ENCODE measurements around the gene MEF2A.
"Not testable (repeated sequence)": the region's sequence is repeated elsewhere in the genome, so short reads cannot be mapped to it uniquely, and the experiment has no call there.

MEF2A gene

DNA sequence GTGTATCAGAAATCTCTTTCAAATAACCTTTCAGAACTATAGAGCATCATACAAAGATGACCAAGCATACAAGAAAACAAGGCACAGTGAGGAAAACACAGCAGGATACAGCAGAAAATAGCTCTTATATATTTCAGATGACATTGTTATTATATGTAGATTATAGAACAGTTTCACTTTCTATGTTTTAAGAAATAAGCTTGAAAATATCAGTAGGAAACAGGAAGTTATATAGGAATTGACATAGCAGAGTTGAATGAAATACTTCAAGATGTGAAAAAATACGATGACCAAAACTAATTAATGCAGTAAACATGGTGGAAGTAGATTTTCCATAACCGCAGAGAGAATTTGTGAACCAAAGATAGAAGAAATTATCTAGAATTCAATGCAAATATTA is 92.2 kb downstream of the MEF2A start:
- TF ChIP-seq ZNF565 (CRISPR knock-in tag; conservative IDR thresholded peaks at IDR 0.05; ENCODE audit: low read depth) (no peak), ESRRG (CRISPR knock-in tag; IDR thresholded peaks at IDR 0.05) (no peak), TOX (CRISPR knock-in tag; IDR thresholded peaks at IDR 0.05; ENCODE audit: borderline replicate concordance) (no peak)
- no peak for ATAC-seq

DNA sequence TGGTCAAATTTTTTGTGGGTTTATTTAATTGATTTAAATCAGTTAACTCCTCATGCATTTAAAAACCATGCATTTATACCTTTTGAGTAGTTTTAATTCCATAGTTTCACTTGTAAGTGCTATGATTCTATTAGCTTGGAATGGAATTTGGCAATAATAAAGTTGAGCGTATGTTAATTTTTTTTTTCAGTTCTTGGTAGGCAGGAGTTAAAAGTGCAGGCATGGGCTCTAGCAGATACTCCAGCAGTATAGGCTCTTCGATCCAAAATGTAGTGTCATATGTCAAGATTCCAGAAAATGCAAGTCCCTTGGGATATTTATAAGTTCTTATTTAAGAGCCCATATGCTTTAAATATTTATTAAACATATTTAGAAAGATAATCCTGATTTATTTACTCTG is 97.1 kb downstream of the MEF2A start:
- TF ChIP-seq TCF4 (CRISPR knock-in tag; IDR thresholded peaks at IDR 0.05; ENCODE audit: borderline replicate concordance) = no peak
- TF ChIP-seq, protein P1, sequence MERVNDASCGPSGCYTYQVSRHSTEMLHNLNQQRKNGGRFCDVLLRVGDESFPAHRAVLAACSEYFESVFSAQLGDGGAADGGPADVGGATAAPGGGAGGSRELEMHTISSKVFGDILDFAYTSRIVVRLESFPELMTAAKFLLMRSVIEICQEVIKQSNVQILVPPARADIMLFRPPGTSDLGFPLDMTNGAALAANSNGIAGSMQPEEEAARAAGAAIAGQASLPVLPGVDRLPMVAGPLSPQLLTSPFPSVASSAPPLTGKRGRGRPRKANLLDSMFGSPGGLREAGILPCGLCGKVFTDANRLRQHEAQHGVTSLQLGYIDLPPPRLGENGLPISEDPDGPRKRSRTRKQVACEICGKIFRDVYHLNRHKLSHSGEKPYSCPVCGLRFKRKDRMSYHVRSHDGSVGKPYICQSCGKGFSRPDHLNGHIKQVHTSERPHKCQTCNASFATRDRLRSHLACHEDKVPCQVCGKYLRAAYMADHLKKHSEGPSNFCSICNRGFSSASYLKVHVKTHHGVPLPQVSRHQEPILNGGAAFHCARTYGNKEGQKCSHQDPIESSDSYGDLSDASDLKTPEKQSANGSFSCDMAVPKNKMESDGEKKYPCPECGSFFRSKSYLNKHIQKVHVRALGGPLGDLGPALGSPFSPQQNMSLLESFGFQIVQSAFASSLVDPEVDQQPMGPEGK (CRISPR knock-in tag; IDR thresholded peaks at IDR 0.05; ENCODE audit: borderline replicate concordance) = no peak
- TF ChIP-seq, protein P2, sequence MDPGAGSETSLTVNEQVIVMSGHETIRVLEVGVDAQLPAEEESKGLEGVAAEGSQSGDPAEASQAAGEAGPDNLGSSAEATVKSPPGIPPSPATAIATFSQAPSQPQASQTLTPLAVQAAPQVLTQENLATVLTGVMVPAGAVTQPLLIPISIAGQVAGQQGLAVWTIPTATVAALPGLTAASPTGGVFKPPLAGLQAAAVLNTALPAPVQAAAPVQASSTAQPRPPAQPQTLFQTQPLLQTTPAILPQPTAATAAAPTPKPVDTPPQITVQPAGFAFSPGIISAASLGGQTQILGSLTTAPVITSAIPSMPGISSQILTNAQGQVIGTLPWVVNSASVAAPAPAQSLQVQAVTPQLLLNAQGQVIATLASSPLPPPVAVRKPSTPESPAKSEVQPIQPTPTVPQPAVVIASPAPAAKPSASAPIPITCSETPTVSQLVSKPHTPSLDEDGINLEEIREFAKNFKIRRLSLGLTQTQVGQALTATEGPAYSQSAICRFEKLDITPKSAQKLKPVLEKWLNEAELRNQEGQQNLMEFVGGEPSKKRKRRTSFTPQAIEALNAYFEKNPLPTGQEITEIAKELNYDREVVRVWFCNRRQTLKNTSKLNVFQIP (CRISPR knock-in tag; IDR thresholded peaks at IDR 0.05; ENCODE audit: borderline replicate concordance, low read depth) = no peak
- ATAC-seq = no peak

DNA sequence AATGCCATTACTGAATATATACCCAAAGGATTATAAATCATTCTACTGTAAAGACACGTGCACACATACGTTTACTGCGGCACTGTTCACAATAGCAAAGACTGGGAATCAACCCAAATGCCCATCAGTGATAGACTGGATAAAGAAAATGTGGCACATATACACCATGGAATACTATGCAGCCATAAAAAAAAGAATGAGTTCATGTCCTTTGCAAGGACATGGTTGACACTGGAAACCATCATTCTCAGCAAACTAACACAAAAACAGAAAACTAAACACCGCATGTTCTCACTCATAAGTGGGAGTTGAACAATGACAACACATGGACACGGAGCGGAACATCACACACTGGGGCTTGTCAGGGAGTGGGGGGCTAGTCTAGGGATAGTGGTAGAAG is 100.3 kb downstream of the MEF2A start:
- ATAC-seq = not testable (repeated sequence)

DNA sequence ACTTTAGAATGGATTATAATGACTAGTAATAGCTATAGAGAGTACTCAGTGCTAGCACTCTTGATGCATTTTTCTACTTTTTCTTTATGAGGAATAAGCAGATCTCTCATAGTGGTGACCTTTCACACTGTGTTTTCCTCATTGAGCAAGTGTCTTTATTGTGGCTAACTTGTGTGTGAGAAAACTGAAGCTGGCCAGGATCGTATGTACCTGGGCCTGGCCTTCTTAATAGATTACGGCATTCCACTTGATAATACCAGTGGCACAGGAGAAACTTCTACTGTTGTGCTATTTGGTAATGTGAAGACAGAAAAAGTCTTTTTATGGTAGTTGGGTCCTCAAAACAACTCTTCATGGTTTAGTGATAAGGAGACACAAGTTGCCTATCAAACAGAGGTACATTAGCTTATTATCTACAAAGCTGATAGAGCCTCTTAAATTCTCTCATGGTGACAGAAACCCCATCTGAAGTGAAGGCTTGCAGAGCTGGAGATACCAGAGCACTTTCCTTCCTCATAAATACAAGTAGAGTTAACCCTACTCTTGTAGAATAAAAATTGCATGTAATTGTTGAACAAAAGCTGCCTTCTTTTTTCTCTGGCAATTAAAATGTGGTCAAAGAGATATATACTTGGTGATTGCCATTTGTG is 102.9 kb downstream of the MEF2A start:
- TF ChIP-seq SNAI2 (CRISPR knock-in tag; IDR thresholded peaks at IDR 0.05) (no peak), ARNTL (CRISPR knock-in tag; IDR thresholded peaks at IDR 0.05; ENCODE audit: borderline replicate concordance, low read depth) (no peak), ISL1 (CRISPR knock-in tag; IDR thresholded peaks at IDR 0.05) (no peak), PPARA (CRISPR knock-in tag; IDR thresholded peaks at IDR 0.05; ENCODE audit: borderline replicate concordance) (no peak), ZNF70 (CRISPR knock-in tag; IDR thresholded peaks at IDR 0.05) (no peak), ZNF8 (CRISPR knock-in tag; IDR thresholded peaks at IDR 0.05) (no peak), ESRRG (CRISPR knock-in tag; IDR thresholded peaks at IDR 0.05) (no peak), TOX (CRISPR knock-in tag; IDR thresholded peaks at IDR 0.05; ENCODE audit: borderline replicate concordance) (no peak)
- TF ChIP-seq, protein P3, sequence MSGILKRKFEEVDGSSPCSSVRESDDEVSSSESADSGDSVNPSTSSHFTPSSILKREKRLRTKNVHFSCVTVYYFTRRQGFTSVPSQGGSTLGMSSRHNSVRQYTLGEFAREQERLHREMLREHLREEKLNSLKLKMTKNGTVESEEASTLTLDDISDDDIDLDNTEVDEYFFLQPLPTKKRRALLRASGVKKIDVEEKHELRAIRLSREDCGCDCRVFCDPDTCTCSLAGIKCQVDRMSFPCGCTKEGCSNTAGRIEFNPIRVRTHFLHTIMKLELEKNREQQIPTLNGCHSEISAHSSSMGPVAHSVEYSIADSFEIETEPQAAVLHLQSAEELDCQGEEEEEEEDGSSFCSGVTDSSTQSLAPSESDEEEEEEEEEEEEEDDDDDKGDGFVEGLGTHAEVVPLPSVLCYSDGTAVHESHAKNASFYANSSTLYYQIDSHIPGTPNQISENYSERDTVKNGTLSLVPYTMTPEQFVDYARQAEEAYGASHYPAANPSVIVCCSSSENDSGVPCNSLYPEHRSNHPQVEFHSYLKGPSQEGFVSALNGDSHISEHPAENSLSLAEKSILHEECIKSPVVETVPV (CRISPR knock-in tag; IDR thresholded peaks at IDR 0.05) = no peak
- TF ChIP-seq, protein P2 (CRISPR knock-in tag; IDR thresholded peaks at IDR 0.05; ENCODE audit: borderline replicate concordance, low read depth) = no peak
- no peak for ATAC-seq

DNA sequence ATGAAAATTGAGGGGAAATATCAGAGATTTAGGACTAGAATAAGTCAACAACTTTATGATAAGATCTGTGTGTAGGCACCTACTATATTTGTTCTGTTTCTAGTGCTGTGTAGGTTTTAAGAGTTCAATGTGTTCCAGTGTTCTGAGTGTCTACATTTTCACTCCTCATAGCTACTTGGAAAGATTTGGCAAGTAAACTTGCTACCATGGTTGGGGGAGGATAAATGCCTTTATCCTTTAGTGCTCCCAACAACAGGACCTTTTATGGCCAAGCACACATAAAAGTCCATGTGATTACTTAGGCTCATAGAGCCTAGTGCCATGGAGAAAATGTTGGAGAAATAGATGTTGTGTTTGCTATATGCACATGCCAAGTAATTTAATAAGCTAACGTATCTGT is 103.5 kb downstream of the MEF2A start:
- no peak for ATAC-seq
- TF ChIP-seq RARB (CRISPR knock-in tag; IDR thresholded peaks at IDR 0.05) (no peak), ARNTL (CRISPR knock-in tag; IDR thresholded peaks at IDR 0.05; ENCODE audit: borderline replicate concordance, low read depth) (no peak), GLIS3 (CRISPR knock-in tag; IDR thresholded peaks at IDR 0.05) (no peak), ZNF70 (CRISPR knock-in tag; IDR thresholded peaks at IDR 0.05) (no peak), CSDC2 (CRISPR knock-in tag; IDR thresholded peaks at IDR 0.05) (no peak), TCF4 (CRISPR knock-in tag; IDR thresholded peaks at IDR 0.05; ENCODE audit: borderline replicate concordance) (no peak), ZNF8 (CRISPR knock-in tag; IDR thresholded peaks at IDR 0.05) (no peak), SNAI2 (CRISPR knock-in tag; IDR thresholded peaks at IDR 0.05) (no peak)
- TF ChIP-seq, protein P4, sequence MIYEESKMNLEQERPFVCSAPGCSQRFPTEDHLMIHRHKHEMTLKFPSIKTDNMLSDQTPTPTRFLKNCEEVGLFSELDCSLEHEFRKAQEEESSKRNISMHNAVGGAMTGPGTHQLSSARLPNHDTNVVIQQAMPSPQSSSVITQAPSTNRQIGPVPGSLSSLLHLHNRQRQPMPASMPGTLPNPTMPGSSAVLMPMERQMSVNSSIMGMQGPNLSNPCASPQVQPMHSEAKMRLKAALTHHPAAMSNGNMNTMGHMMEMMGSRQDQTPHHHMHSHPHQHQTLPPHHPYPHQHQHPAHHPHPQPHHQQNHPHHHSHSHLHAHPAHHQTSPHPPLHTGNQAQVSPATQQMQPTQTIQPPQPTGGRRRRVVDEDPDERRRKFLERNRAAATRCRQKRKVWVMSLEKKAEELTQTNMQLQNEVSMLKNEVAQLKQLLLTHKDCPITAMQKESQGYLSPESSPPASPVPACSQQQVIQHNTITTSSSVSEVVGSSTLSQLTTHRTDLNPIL (CRISPR knock-in tag; IDR thresholded peaks at IDR 0.05; ENCODE audit: low read depth) = no peak
- TF ChIP-seq, protein P5, sequence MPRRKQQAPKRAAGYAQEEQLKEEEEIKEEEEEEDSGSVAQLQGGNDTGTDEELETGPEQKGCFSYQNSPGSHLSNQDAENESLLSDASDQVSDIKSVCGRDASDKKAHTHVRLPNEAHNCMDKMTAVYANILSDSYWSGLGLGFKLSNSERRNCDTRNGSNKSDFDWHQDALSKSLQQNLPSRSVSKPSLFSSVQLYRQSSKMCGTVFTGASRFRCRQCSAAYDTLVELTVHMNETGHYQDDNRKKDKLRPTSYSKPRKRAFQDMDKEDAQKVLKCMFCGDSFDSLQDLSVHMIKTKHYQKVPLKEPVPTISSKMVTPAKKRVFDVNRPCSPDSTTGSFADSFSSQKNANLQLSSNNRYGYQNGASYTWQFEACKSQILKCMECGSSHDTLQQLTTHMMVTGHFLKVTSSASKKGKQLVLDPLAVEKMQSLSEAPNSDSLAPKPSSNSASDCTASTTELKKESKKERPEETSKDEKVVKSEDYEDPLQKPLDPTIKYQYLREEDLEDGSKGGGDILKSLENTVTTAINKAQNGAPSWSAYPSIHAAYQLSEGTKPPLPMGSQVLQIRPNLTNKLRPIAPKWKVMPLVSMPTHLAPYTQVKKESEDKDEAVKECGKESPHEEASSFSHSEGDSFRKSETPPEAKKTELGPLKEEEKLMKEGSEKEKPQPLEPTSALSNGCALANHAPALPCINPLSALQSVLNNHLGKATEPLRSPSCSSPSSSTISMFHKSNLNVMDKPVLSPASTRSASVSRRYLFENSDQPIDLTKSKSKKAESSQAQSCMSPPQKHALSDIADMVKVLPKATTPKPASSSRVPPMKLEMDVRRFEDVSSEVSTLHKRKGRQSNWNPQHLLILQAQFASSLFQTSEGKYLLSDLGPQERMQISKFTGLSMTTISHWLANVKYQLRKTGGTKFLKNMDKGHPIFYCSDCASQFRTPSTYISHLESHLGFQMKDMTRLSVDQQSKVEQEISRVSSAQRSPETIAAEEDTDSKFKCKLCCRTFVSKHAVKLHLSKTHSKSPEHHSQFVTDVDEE (CRISPR knock-in tag; IDR thresholded peaks at IDR 0.05) = no peak
- TF ChIP-seq, protein P2 (CRISPR knock-in tag; IDR thresholded peaks at IDR 0.05; ENCODE audit: borderline replicate concordance, low read depth) = no peak
- TF ChIP-seq, protein P1 (CRISPR knock-in tag; IDR thresholded peaks at IDR 0.05; ENCODE audit: borderline replicate concordance) = no peak
